A673 (cell line): Measurements from ENCODE around the gene PPA2. TPM values are rescaled to one million over a fixed set of nuclear protein-coding genes. Genes with fewer than 3 reads are reported as not detected.

Source experiments
- BruUV-seq: library from RNA; stranded (reverse); fragments of 400-500 nt; replicated peaks from 2 replicates; lab custom pipeline; 2021; lab: Mats Ljungman, UMichigan
- CTCF ChIA-PET: fragments of 300-600 bp; sonication (Branson Sonifier 250); formaldehyde crosslinking; loops from one replicate; lab custom pipeline; 2022; ENCODE audit warnings: antibody characterized with exemption; lab: Charles Lee
- POLR2A ChIA-PET: fragments of 300-600 bp; sonication (Branson Sonifier 250); formaldehyde crosslinking; loops from one replicate; lab custom pipeline; 2022; ENCODE audit warnings: antibody characterized with exemption; ENCODE audit not compliant: low non-redundant PET; lab: Charles Lee
- DNase-seq: peaks from one replicate; pipeline ENCODE4 v3.0.0-alpha.2; 2015; ENCODE audit warnings: low spot score
- H3K27ac ChIP-seq: fragments of 200-600 bp; sonication (generic); 2 replicates; pipeline ENCODE4 v1.5.1; 2016; ENCODE audit warnings: mixed run types, low read depth, mild to moderate bottlenecking, mixed read lengths, antibody characterized with exemption, low read length; ENCODE audit not compliant: poor library complexity, severe bottlenecking
- H3K27me3 ChIP-seq: fragments of 200-600 bp; sonication (generic); replicated peaks from 2 replicates; pipeline ENCODE4 v1.6.1; 2017; ENCODE audit warnings: mixed run types, low read depth, mild to moderate bottlenecking, mixed read lengths, antibody characterized with exemption, low read length; ENCODE audit not compliant: insufficient read depth, poor library complexity
- H3K36me3 ChIP-seq: fragments of 200-600 bp; sonication (generic); 2 replicates; pipeline ENCODE4 v1.6.1; 2016; ENCODE audit warnings: mixed run types, mild to moderate bottlenecking, mixed read lengths, antibody characterized with exemption, low read length; ENCODE audit not compliant: insufficient read depth, poor library complexity, severe bottlenecking
- H3K4me1 ChIP-seq: fragments of 200-600 bp; sonication (generic); 2 replicates; pipeline ENCODE4 v1.6.1; 2017; ENCODE audit warnings: mixed run types, mild to moderate bottlenecking, mixed read lengths, antibody characterized with exemption, low read length; ENCODE audit not compliant: insufficient read depth, poor library complexity, severe bottlenecking
- H3K4me3 ChIP-seq: fragments of 200-600 bp; sonication (generic); 2 replicates; pipeline ENCODE4 v1.5.1; 2016; ENCODE audit warnings: low read depth, mixed run types, mild to moderate bottlenecking, mixed read lengths, low read length; ENCODE audit not compliant: poor library complexity, severe bottlenecking
- H3K9me3 ChIP-seq: fragments of 200-600 bp; sonication (generic); 2 replicates; pipeline ENCODE4 v1.6.1; 2016; ENCODE audit warnings: mixed run types, low read depth, mild to moderate bottlenecking, mixed read lengths, antibody characterized with exemption, low read length; ENCODE audit not compliant: poor library complexity, severe bottlenecking
- EZH2 ChIP-seq: fragments of 200-600 bp; sonication (generic); IDR thresholded peaks from 2 replicates; pipeline ENCODE4 v1.6.1; 2017; ENCODE audit warnings: borderline replicate concordance, low read depth, mild to moderate bottlenecking, mixed read lengths, antibody characterized with exemption, low read length; ENCODE audit not compliant: poor library complexity, severe bottlenecking
- intact Hi-C: fragments of 100-400 bp; cut with micrococcal nuclease; formaldehyde crosslinking; loops from one replicate; pipeline ENCODE4 v1.10.0; 2022; ENCODE audit not compliant: unreplicated experiment
- total RNA-seq: library from RNA; stranded (reverse); gene quantifications from 2 replicates; pipeline ENCODE4 v1.2.3, GENCODE V29; 2021
- TF ChIP-seq, protein P1 (sequence below): fragments of 300-800, 200-600 bp; sonication (generic); conservative IDR thresholded peaks from 2 replicates; pipeline ENCODE4 v1.5.1; 2017; ENCODE audit warnings: low read depth, mild to moderate bottlenecking, antibody characterized with exemption, low read length, moderate library complexity, mixed read lengths

Gene PPA2
- total RNA-seq, 1 experiment from 2014 or later: 136 TPM

- ChIA-PET CTCF (no interaction called here), POLR2A (no interaction called here)
- intact Hi-C loops: no loop called here
- Histone ChIP-seq H3K4me3 (no peak overlapping the region), H3K9me3 (no peaks in the 10 kb centered on the region), H3K36me3 (no peaks in the 10 kb centered on the region), H3K4me1 (no peaks in the 10 kb centered on the region), H3K27me3 (no peaks in the 10 kb centered on the region), H3K27ac (no peak overlapping the region)
- DNase-seq: no peak
- BruUV-seq: no TSS peak
- TF ChIP-seq, protein P1, sequence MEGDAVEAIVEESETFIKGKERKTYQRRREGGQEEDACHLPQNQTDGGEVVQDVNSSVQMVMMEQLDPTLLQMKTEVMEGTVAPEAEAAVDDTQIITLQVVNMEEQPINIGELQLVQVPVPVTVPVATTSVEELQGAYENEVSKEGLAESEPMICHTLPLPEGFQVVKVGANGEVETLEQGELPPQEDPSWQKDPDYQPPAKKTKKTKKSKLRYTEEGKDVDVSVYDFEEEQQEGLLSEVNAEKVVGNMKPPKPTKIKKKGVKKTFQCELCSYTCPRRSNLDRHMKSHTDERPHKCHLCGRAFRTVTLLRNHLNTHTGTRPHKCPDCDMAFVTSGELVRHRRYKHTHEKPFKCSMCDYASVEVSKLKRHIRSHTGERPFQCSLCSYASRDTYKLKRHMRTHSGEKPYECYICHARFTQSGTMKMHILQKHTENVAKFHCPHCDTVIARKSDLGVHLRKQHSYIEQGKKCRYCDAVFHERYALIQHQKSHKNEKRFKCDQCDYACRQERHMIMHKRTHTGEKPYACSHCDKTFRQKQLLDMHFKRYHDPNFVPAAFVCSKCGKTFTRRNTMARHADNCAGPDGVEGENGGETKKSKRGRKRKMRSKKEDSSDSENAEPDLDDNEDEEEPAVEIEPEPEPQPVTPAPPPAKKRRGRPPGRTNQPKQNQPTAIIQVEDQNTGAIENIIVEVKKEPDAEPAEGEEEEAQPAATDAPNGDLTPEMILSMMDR: no peak
- TF ChIP-seq EZH2: no peak
Measured at GRCh38 chr4:105374071-105374470, 99.8 kb downstream of the PPA2 start.

GRCh38 chr4:105373324-105373723, 100.5 kb downstream of the PPA2 start:
- H3K4me3 ChIP-seq: no peak overlapping the region

DNA sequence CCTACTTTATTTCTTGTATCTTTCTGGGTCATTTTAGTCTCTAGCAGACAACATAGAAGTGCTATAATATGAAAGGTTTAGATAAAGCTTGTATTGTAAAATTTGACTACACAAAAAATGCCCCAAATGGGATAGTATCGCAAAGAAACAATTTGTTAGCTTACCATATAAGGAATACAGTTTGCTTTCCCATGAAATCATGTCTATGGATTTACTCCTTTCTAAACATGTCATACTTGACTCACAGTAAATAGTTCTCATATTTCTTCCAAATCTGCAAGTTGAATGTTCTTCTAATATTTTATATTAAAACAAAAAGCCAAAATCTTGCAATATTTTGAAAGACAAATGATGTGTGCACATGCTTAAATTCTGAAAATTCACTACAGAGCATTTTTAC, 103.9 kb downstream of the PPA2 start:
- CTCF ChIA-PET: no interaction called here
- H3K27ac ChIP-seq: no peak overlapping the region
- POLR2A ChIA-PET: no interaction called here
- intact Hi-C loops: no loop called here
- no peaks in the 10 kb centered on the region for H3K4me1 ChIP-seq
- H3K27me3 ChIP-seq: no peaks in the 10 kb centered on the region
- BruUV-seq: no TSS peak
- H3K9me3 ChIP-seq: peaks cover 13% of the 10 kb centered on the region
- peaks cover 7% of the 10 kb centered on the region for H3K36me3 ChIP-seq
- H3K4me3 ChIP-seq: no peak overlapping the region
- no peak for TF ChIP-seq EZH2
- TF ChIP-seq, protein P1: no peak
- DNase-seq: no peak

More at GRCh38 chr4:105373324-105373723, 100.5 kb downstream of the PPA2 start:
- no peaks in the 10 kb centered on the region for H3K36me3 ChIP-seq
- intact Hi-C loops: no loop called here
- no peak for DNase-seq
- no peaks in the 10 kb centered on the region for H3K4me1 ChIP-seq
- H3K27ac ChIP-seq: no peak overlapping the region
- BruUV-seq: no TSS peak
- CTCF ChIA-PET: no interaction called here
- no peaks in the 10 kb centered on the region for H3K27me3 ChIP-seq
- TF ChIP-seq, protein P1: no peak
- no peak for TF ChIP-seq EZH2
- no peaks in the 10 kb centered on the region for H3K9me3 ChIP-seq
- POLR2A ChIA-PET: no interaction called here
